Activated naive CD8-positive, alpha-beta T cell treated with anti-CD3 and anti-CD28 coated beads, Interleukin-2, amount 10 ng/mL, durations not matched to agents 7 days and 5 days (primary cell): ENCODE results near the gene ZNF791. TPM values are rescaled to one million over a fixed set of nuclear protein-coding genes. Genes with fewer than 3 reads are reported as not detected.
"Not testable (repeated sequence)": the region's sequence is repeated elsewhere in the genome, so short reads cannot be mapped to it uniquely, and the experiment has no call there.

Experiments used
- ATAC-seq: fragments of 150-1000 bp; cut with Tn5 transposase; one replicate; pipeline ENCODE4 v1.10.0; 2021; ENCODE audit warnings: low read depth, moderate library complexity
- POLR2A ChIA-PET: fragments of 350-600 bp; sonication (Branson Sonifier 250); formaldehyde crosslinking; loops from one replicate; lab custom pipeline; 2021; ENCODE audit warnings: antibody characterized with exemption; lab: Charles Lee
- DNase-seq: peaks from one replicate; pipeline ENCODE4 v3.0.0; 2021
- H3K27ac Mint-ChIP-seq: one replicate; pipeline ENCODE4 v1.8.0; 2022; ENCODE audit warnings: mild to moderate bottlenecking, mixed read lengths
- H3K27me3 Mint-ChIP-seq: one replicate; pipeline ENCODE4 v1.8.0; 2022; ENCODE audit warnings: mild to moderate bottlenecking, moderate library complexity, mixed read lengths
- H3K36me3 Mint-ChIP-seq: one replicate; pipeline ENCODE4 v1.8.0; 2021; ENCODE audit warnings: mild to moderate bottlenecking, mixed read lengths
- H3K4me1 Mint-ChIP-seq: one replicate; pipeline ENCODE4 v1.8.0; 2021; ENCODE audit warnings: mixed read lengths
- H3K4me3 Mint-ChIP-seq: one replicate; pipeline ENCODE4 v1.8.0; 2022; ENCODE audit warnings: mild to moderate bottlenecking, moderate library complexity, mixed read lengths
- H3K9me3 Mint-ChIP-seq: one replicate; pipeline ENCODE4 v1.8.0; 2021; ENCODE audit warnings: mixed read lengths
- total RNA-seq, 2 experiments: library from RNA; stranded (reverse); gene quantifications; one replicate each; pipeline ENCODE4 v1.2.3, GENCODE V29; 2021

The ZNF791 gene
- total RNA-seq, 2 experiments from 2014 or later, result 37.1 to 42.7 TPM

GRCh38 chr19:12607631-12608030, 3.1 kb upstream of the ZNF791 start:
- Mint-ChIP-seq H3K27me3 (no peaks in the 10 kb centered on the region), H3K4me1 (peaks cover 21% of the 10 kb centered on the region), H3K27ac (no peak overlapping the region), H3K4me3 (no peak overlapping the region), H3K36me3 (peaks cover 16% of the 10 kb centered on the region), H3K9me3 (no peaks in the 10 kb centered on the region)
- no peak for ATAC-seq
- DNase-seq, result no peak
- POLR2A ChIA-PET, result interaction anchor here (0.6 kb wide), 2 partner anchors 166 to 621 kb away, joined by 3 read pairs; no protein-coding TSS in a partner anchor

GRCh38 chr19:12611361-12611699, 610 bp downstream of the ZNF791 start:
- peak overlapping the region; percentile 99 for H3K4me3 Mint-ChIP-seq
- H3K4me1 Mint-ChIP-seq, result peaks cover 30% of the 10 kb centered on the region
- no peaks in the 10 kb centered on the region for H3K27me3 Mint-ChIP-seq
- POLR2A ChIA-PET, result interaction anchor here (0.6 to 2.0 kb wide), 8 partner anchors 12 to 180 kb away, joined by 3 to 8 read pairs (median 4); partner anchors contain the start of genes DHPS and JUNB
- H3K36me3 Mint-ChIP-seq, result peaks cover 23% of the 10 kb centered on the region
- no peaks in the 10 kb centered on the region for H3K9me3 Mint-ChIP-seq
- ATAC-seq (no peak), DNase-seq (no peak)
- peak overlapping the region; percentile 99 for H3K27ac Mint-ChIP-seq

DNA sequence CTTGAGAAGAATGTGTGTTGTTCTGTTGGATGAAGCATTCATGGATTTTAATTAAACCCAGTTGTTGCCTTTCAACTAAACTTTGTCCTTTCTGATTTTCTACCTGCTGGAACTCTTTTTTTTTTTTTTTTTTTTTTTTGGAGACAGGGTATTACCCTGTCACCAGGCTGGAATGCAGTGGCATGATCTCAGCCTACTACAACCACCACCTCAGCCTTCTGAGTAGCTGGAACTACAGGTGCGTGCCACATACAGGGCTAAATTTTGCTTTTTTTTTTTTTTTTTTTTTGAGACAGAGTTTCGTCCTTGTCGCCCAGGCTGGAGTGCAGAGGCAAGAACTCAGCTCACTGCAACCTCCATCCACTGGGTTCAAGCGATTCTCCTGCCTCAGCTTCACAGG, 6.9 kb downstream of the ZNF791 start:
- Mint-ChIP-seq H3K27me3 (no peaks in the 10 kb centered on the region), H3K4me3 (no peak overlapping the region), H3K4me1 (peaks cover 23% of the 10 kb centered on the region), H3K36me3 (peaks cover 43% of the 10 kb centered on the region), H3K27ac (no peak overlapping the region), H3K9me3 (peaks cover 2% of the 10 kb centered on the region)
- POLR2A ChIA-PET, result interaction anchor here (0.6 kb wide), 1 partner anchor 1134 kb away, joined by 3 read pairs; no protein-coding TSS in a partner anchor
- ATAC-seq, result no peak
- no peak for DNase-seq

DNA sequence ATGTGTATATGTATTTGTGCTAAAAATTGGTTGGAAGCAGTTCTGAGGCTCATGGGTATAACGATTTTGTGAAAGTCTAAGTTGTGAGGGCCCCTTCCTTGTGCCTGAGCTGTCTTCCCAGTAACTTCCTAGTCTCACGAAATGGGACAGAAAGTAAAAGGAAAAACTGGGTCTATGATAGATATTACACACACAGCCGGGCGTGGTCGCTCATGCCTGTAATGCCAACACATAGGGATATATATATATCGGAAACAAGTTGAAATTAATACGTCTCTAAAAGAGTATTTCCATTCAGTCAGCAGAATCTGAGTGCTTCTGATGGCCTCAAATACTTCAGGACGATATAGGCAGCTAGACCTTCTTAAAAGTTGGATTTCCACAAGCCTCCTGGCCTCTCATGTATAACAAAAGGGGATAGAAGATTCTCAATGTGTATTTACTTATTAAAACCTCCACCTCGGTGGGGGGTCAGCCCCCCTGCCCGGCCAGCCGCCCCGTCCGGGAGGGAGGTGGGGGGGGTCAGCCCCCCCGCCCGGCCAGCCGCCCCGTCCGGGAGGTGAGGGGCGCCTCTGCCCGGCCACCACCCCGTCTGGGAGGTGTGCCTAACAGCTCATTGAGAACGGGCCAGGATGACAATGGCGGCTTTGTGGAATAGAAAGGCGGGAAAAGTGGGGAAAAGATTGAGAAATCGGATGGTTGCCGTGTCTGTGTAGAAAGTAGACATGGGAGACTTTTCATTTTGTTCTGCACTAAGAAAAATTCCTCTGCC, 10.7 kb downstream of the ZNF791 start:
- peaks cover 53% of the 10 kb centered on the region for H3K36me3 Mint-ChIP-seq
- H3K9me3 Mint-ChIP-seq, H3K27me3 Mint-ChIP-seq, DNase-seq, H3K27ac Mint-ChIP-seq, H3K4me3 Mint-ChIP-seq, POLR2A ChIA-PET, H3K4me1 Mint-ChIP-seq, ATAC-seq: not testable (repeated sequence)

DNA sequence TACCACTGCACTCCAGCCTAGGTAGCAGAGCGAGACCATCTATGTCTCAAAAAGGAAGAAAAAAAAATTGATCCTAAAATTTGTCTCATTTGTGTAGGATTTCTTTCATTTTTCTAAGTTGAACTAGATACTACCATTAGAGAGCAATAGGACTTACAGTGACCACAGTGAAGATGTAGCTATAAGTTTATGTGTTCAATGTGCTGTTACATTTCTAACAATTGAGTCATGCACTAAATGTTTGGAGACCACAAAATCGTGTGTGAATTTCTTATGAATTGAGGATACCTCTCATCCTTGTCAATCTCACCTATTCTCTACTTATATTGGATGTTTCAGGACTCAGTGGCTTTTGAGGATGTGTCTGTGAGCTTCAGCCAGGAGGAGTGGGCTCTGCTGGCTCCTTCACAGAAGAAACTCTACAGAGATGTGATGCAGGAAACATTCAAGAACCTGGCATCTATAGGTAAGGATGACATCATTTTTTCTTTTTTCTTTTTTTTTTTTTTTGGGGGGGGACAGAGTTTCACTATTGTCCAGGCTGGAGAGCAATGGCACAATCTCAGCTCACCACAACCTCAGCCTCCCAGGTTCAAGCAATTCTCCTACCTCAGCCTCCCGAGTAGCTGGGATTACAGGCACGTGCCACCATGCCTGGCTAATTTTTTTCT, 12.8 kb downstream of the ZNF791 start:
- Mint-ChIP-seq H3K4me3 (no peak overlapping the region), H3K4me1 (peaks cover 4% of the 10 kb centered on the region), H3K27me3 (no peaks in the 10 kb centered on the region), H3K36me3 (peaks cover 66% of the 10 kb centered on the region), H3K9me3 (peaks cover 11% of the 10 kb centered on the region), H3K27ac (no peak overlapping the region)
- DNase-seq, result no peak
- no peak for ATAC-seq
- POLR2A ChIA-PET, result interaction anchor here (0.6 to 2.0 kb wide), 4 partner anchors 10 to 42 kb away, joined by 3 to 9 read pairs (median 4); partner anchors contain the start of genes ZNF490 and ZNF791

DNA sequence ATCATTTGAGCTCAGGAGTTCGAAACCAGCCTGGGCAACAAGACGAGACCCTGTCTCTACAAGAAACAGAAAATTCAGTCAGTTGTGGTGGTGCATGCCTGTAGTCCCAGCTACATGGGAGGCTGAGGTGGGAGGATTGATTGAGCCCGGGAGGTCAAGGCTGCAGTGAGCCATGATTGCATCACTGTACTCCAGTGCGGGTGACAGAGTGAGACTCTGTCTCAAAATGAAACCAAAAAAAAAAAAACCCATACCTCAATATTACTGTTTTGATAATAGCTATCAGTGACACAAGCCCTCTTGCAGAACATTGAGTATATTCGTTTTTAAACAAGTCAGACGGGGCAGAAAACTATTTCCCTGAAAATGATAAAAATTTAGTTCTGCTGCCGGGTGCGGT, 16.2 kb downstream of the ZNF791 start:
- no peak for DNase-seq
- Mint-ChIP-seq H3K27me3 (no peaks in the 10 kb centered on the region), H3K4me3 (no peak overlapping the region), H3K27ac (no peak overlapping the region), H3K4me1 (no peaks in the 10 kb centered on the region), H3K36me3 (peaks cover 81% of the 10 kb centered on the region), H3K9me3 (peaks cover 19% of the 10 kb centered on the region)
- POLR2A ChIA-PET, result interaction anchor here (0.7 kb wide), 1 partner anchor 12 kb away, joined by 5 read pairs; no protein-coding TSS in a partner anchor
- no peak for ATAC-seq

DNA sequence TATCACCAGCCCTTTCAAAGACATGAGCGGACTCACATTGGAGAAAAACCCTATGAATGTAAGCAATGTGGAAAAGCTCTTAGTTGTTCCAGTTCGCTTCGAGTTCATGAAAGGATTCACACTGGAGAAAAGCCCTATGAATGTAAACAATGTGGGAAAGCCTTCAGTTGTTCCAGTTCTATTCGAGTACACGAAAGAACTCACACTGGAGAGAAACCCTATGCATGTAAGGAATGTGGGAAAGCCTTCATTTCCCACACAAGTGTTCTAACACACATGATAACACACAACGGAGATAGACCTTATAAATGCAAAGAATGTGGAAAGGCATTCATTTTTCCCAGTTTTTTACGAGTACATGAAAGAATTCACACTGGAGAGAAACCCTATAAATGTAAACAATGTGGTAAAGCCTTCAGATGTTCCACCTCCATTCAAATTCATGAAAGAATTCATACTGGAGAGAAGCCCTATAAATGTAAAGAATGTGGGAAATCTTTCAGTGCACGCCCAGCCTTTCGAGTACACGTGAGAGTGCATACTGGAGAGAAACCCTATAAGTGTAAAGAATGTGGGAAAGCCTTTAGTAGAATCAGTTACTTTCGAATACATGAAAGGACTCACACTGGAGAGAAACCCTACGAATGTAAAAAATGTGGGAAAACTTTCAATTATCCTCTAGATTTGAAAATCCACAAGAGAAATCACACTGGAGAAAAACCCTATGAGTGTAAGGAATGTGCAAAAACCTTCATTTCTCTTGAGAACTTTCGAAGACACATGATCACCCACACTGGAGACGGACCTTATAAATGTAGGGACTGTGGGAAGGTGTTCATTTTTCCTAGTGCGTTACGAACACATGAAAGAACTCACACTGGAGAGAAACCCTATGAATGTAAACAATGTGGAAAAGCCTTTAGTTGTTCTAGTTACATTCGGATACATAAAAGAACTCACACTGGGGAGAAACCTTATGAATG, 17.6 kb downstream of the ZNF791 start:
- Mint-ChIP-seq H3K27me3 (no peaks in the 10 kb centered on the region), H3K9me3 (peaks cover 19% of the 10 kb centered on the region), H3K27ac (no peak overlapping the region), H3K4me3 (no peak overlapping the region), H3K4me1 (no peaks in the 10 kb centered on the region), H3K36me3 (peaks cover 82% of the 10 kb centered on the region)
- DNase-seq (no peak), ATAC-seq (no peak)
- POLR2A ChIA-PET, result no interaction called here

DNA sequence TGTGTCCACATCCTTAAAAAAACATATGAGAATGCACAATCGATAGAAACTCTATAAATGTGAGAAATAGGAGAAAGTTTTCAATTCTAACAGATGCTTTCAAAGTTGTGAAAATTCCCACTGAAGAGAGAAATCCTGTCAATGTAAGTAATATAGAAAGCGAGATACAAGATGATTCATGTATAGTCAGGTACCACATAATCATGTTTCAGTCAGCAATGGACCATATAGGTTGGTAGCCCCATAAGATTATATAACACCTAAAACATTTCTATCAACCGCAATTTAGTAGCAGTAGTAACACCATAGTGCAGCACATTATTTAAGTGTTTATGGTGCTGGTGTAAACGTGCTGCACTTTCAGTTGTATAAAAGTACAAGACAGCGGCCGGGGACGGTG, 18.5 kb downstream of the ZNF791 start:
- Mint-ChIP-seq H3K36me3 (peaks cover 80% of the 10 kb centered on the region), H3K4me3 (no peak overlapping the region), H3K4me1 (no peaks in the 10 kb centered on the region), H3K27ac (no peak overlapping the region), H3K9me3 (peaks cover 19% of the 10 kb centered on the region), H3K27me3 (no peaks in the 10 kb centered on the region)
- DNase-seq, result no peak
- no peak for ATAC-seq
- POLR2A ChIA-PET, result no interaction called here

- Mint-ChIP-seq H3K27me3 (no peaks in the 10 kb centered on the region), H3K27ac (no peak overlapping the region), H3K9me3 (no peaks in the 10 kb centered on the region), H3K36me3 (peaks cover 34% of the 10 kb centered on the region), H3K4me3 (no peak overlapping the region), H3K4me1 (peaks cover 10% of the 10 kb centered on the region)
- POLR2A ChIA-PET, result no interaction called here
- DNase-seq, result no peak
- no peak for ATAC-seq
Observed at GRCh38 chr19:12636631-12637030, 25.9 kb downstream of the ZNF791 start.

GRCh38 chr19:12638611-12639182, 28.0 kb downstream of the ZNF791 start:
- Mint-ChIP-seq H3K27me3 (no peaks in the 10 kb centered on the region), H3K4me1 (peaks cover 10% of the 10 kb centered on the region), H3K27ac (no peak overlapping the region), H3K9me3 (no peaks in the 10 kb centered on the region), H3K36me3 (peaks cover 21% of the 10 kb centered on the region), H3K4me3 (no peak overlapping the region)
- POLR2A ChIA-PET, result interaction anchor here (0.6 to 2.0 kb wide), 3 partner anchors 25 to 711 kb away, joined by 3 to 12 read pairs (median 3); no protein-coding TSS in a partner anchor
- DNase-seq, result no peak
- no peak for ATAC-seq

DNA sequence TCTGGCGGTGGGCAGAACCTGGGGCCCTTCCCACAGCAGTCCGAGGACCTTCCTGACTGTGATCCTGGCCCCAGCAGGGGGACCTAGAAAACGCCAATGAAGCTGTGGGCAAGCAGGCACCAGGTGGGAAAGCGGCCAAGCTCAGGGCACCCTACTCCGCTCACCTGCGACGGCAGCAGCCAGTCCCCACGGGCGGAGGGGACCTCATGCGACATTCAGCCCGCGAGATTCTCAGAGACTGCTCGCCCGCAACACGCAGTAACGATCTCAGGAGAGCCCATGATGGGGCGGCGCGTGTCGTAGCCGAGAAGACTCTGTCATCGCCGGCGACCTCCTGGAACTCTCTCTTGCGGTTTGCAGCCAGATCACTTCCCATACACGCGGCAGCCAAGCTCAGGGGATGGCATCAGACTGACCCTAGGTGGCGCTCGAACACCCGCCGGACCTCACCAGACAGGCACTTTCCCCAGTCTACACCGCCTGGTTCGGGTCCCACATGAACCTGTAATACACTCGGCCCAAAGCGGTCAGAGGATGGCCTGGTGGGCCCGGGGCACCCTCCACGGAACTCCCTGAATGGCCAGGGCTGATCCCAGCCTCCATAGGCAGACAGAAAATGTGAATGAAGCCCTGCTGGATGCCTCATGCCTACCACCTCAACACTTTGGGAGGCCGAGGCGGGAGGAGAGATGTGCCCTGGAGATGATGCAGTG, 29.3 kb downstream of the ZNF791 start:
- H3K9me3 Mint-ChIP-seq, result no peaks in the 10 kb centered on the region
- ATAC-seq (peak; percentile 95), DNase-seq (peak; percentile 85)
- H3K4me1 Mint-ChIP-seq, result peaks cover 10% of the 10 kb centered on the region
- no peaks in the 10 kb centered on the region for H3K27me3 Mint-ChIP-seq
- H3K27ac Mint-ChIP-seq, result peak overlapping the region; percentile 84
- POLR2A ChIA-PET, result interaction anchor here (0.6 to 2.0 kb wide), 9 partner anchors 9 to 94 kb away, joined by 3 to 12 read pairs (median 3); partner anchors contain the start of genes MAN2B1, TRIR, WDR83 and ZNF490
- H3K4me3 Mint-ChIP-seq, result peak overlapping the region; percentile 67
- peaks cover 16% of the 10 kb centered on the region for H3K36me3 Mint-ChIP-seq

- no peaks in the 10 kb centered on the region for H3K27me3 Mint-ChIP-seq
- H3K9me3 Mint-ChIP-seq, result no peaks in the 10 kb centered on the region
- H3K4me3 Mint-ChIP-seq, result no peak overlapping the region
- POLR2A ChIA-PET, result no interaction called here
- no peak overlapping the region for H3K27ac Mint-ChIP-seq
- H3K36me3 Mint-ChIP-seq, result peaks cover 12% of the 10 kb centered on the region
- H3K4me1 Mint-ChIP-seq, result peaks cover 8% of the 10 kb centered on the region
- ATAC-seq, result no peak
- DNase-seq, result no peak
Observed at GRCh38 chr19:12641456-12641855, 30.7 kb downstream of the ZNF791 start.
